ENCODE data around the gene RAPGEF4. TPM values are rescaled to one million over a fixed set of nuclear protein-coding genes. Genes with fewer than 3 reads are reported as not detected.
A peak's percentile ranks its signal among the peaks of the same experiment; 100 is the strongest.

RAPGEF4 gene
- total RNA-seq, 1 experiment from 2014 or later = 2.2 TPM

- TF ChIP-seq E2F5 (CRISPR knock-in tag; IDR thresholded peaks at IDR 0.05) (no peak), ZNF532 (CRISPR knock-in tag; IDR thresholded peaks at IDR 0.05; ENCODE audit: borderline replicate concordance) (no peak), MAX (CRISPR knock-in tag; IDR thresholded peaks at IDR 0.05) (no peak), MXD4 (CRISPR knock-in tag; IDR thresholded peaks at IDR 0.05; ENCODE audit: borderline replicate concordance) (no peak), PRDM15 (CRISPR knock-in tag; IDR thresholded peaks at IDR 0.05) (no peak), ATF3 (CRISPR knock-in tag; conservative IDR thresholded peaks at IDR 0.05) (no peak), STAT6 (CRISPR knock-in tag; conservative IDR thresholded peaks at IDR 0.05; ENCODE audit: low read depth) (no peak)
Measured at GRCh38 chr2:172782506-172783164, 47.0 kb downstream of the RAPGEF4 start (continued).

GRCh38 chr2:172783165-172783898 is 47.7 kb downstream of the RAPGEF4 start:
- H3K4me3 Mint-ChIP-seq = no peak overlapping the region
- no peak overlapping the region for H3K27ac Mint-ChIP-seq
- TF ChIP-seq USF1 (CRISPR knock-in tag; IDR thresholded peaks at IDR 0.05) (no peak), E2F4 (CRISPR knock-in tag; IDR thresholded peaks at IDR 0.05; ENCODE audit: borderline replicate concordance, low read depth) (no peak), ATF6 (CRISPR knock-in tag; IDR thresholded peaks at IDR 0.05) (no peak), PRRX2 (CRISPR knock-in tag; IDR thresholded peaks at IDR 0.05) (no peak), ZNF671 (CRISPR knock-in tag; IDR thresholded peaks at IDR 0.05) (no peak), ZNF425 (CRISPR knock-in tag; conservative IDR thresholded peaks at IDR 0.05) (no peak), CREB1 (CRISPR knock-in tag; IDR thresholded peaks at IDR 0.05) (no peak)

More at GRCh38 chr2:172783165-172783898, 47.7 kb downstream of the RAPGEF4 start:
- peak; percentile 75 for ATAC-seq
- 0 out of 2 replicates have a peak, but pooled peaks cover 3% of the 10 kb centered on the region for H3K9me3 Mint-ChIP-seq
- no peak for DNase-seq (ENCODE audit: low spot score)
- peaks cover 6% of the 10 kb centered on the region; the same call in 1 of the 2 replicates for H3K27me3 Mint-ChIP-seq (ENCODE audit: low read depth)
- ChIA-PET POLR2A (no interaction called here), CTCF (no interaction called here)
- no peaks in the 10 kb centered on the region for H3K36me3 Mint-ChIP-seq
- no peaks in the 10 kb centered on the region for H3K4me1 Mint-ChIP-seq
